CD4-positive, alpha-beta T cell (primary cell): ENCODE results near the gene GMPPA. TPM values are rescaled to one million over a fixed set of nuclear protein-coding genes. Genes with fewer than 3 reads are reported as not detected.

ENCODE experiments used
- ATAC-seq: fragments of 200-7000 bp; cut with Tn5 transposase; one replicate; pipeline ENCODE4 v1.10.0; 2022; ENCODE audit warnings: mild to moderate bottlenecking; ENCODE audit not compliant: poor library complexity
- CTCF ChIA-PET: fragments of 350-600 bp; sonication (Branson Sonifier 250); formaldehyde crosslinking; loops from one replicate; lab custom pipeline; 2021; ENCODE audit warnings: antibody characterized with exemption, inconsistent platforms; lab: Charles Lee
- POLR2A ChIA-PET: fragments of 350-600 bp; sonication (Branson Sonifier 250); formaldehyde crosslinking; loops from one replicate; lab custom pipeline; 2021; ENCODE audit warnings: antibody characterized with exemption, inconsistent platforms; lab: Charles Lee
- DNase-seq, 14 experiments: peaks; one replicate each; pipeline ENCODE4 v3.0.0-alpha.2; 2013 to 2020; ENCODE audit warnings: mixed read lengths in 2 of 14
- H3K27ac ChIP-seq, 2 donors: one replicate each; pipeline versions ENCODE4 v1.5.1 to v1.7.0; 2013; ENCODE audit warnings: low read length in 2 of 2, low read depth in 1 of 2, mild to moderate bottlenecking in 1 of 2
- H3K27me3 ChIP-seq, 2 experiments: 1 replicate in 1 of 2; 2 replicates in 1 of 2; pipeline versions ENCODE4 v1.6.1 to v1.7.0; 2013; ENCODE audit warnings: low read length in 2 of 2, control low read depth in 1 of 2, mild to moderate bottlenecking in 1 of 2, moderate library complexity in 1 of 2; ENCODE audit not compliant: insufficient read depth in 2 of 2, control insufficient read depth in 1 of 2
- H3K36me3 ChIP-seq: one replicate; pipeline ENCODE4 v1.6.1; 2013; ENCODE audit warnings: low read length, control low read depth; ENCODE audit not compliant: insufficient read depth
- H3K4me1 ChIP-seq: one replicate; pipeline ENCODE4 v1.6.1; 2013; ENCODE audit warnings: low read length, control low read depth; ENCODE audit not compliant: insufficient read depth
- H3K4me3 ChIP-seq: one replicate; pipeline ENCODE4 v1.5.1; 2013; ENCODE audit warnings: mild to moderate bottlenecking, low read length, moderate library complexity
- H3K9me3 ChIP-seq, 2 experiments: 1 replicate in 1 of 2; 2 replicates in 1 of 2; pipeline versions ENCODE4 v1.6.1 to v1.7.0; 2013; ENCODE audit warnings: low read length in 2 of 2, mild to moderate bottlenecking in 2 of 2, control low read depth in 1 of 2, moderate library complexity in 1 of 2; ENCODE audit not compliant: control insufficient read depth in 1 of 2, insufficient read depth in 1 of 2
- H3K27ac Mint-ChIP-seq: one replicate; pipeline ENCODE4 v1.8.0; 2020; ENCODE audit warnings: mixed read lengths
- H3K27me3 Mint-ChIP-seq: one replicate; pipeline ENCODE4 v1.8.0; 2021; ENCODE audit warnings: mixed read lengths
- H3K36me3 Mint-ChIP-seq: one replicate; pipeline ENCODE4 v1.8.0; 2021; ENCODE audit warnings: low read depth, mixed read lengths
- H3K4me1 Mint-ChIP-seq: one replicate; pipeline ENCODE4 v1.8.0; 2021; ENCODE audit warnings: low read depth, mixed read lengths
- H3K4me3 Mint-ChIP-seq: one replicate; pipeline ENCODE4 v1.8.0; 2020; ENCODE audit warnings: mild to moderate bottlenecking, mixed read lengths
- H3K9me3 Mint-ChIP-seq: one replicate; pipeline ENCODE4 v1.8.0; 2020; ENCODE audit warnings: mixed read lengths
- CTCF ChIP-seq: fragments of 200-600 bp; IDR thresholded peaks from one replicate; pipeline ENCODE4 v1.8.0; 2022; ENCODE audit warnings: antibody characterized with exemption, mild to moderate bottlenecking
- intact Hi-C, 2 experiments: fragments of 100-400 bp; cut with DNase I in 1 of 2; cut with micrococcal nuclease in 1 of 2; formaldehyde crosslinking; loops; one replicate each; pipeline versions ENCODE4 v1.15.1 to v1.9.0; 2023 to 2025; cut with DNase I, micrococcal nuclease
- total RNA-seq, 174 experiments: library from RNA in 2 of 174; stranded (reverse) in 2 of 174; gene quantifications; one replicate each; pipeline ENCODE4 v1.2.3 and lab custom pipeline; 2021 to 2026

GMPPA gene
- total RNA-seq, 2 experiments from 2014 or later: 13.3 to 14.4 TPM

DNA sequence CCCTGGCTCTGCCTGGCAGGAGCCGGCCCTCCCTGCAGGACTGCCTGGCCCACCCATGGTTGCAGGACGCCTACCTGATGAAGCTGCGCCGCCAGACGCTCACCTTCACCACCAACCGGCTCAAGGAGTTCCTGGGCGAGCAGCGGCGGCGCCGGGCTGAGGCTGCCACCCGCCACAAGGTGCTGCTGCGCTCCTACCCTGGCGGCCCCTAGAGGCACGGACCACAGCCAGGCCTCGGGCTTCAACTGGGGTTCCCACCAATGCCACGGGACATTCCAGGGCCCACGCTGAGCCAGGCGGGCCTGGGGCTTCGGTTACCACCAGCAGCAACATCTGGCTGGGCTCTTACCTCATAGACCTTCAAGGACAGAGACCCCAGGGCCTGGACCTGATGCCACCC lies 6.1 kb upstream of the GMPPA start:
- peaks cover 56 to 62% of the 10 kb centered on the region in 2 experiments for H3K27me3 ChIP-seq
- H3K27ac ChIP-seq: no peak overlapping the region
- intact Hi-C loops: no loop called here
- H3K9me3 ChIP-seq: peaks cover 0 to 11% of the 10 kb centered on the region in 2 experiments
- H3K4me1 Mint-ChIP-seq: peaks cover 10% of the 10 kb centered on the region
- ATAC-seq (no peak), DNase-seq (no peak)
- no peak for TF ChIP-seq CTCF
- peaks cover 72% of the 10 kb centered on the region for H3K27me3 Mint-ChIP-seq
- H3K27ac Mint-ChIP-seq: no peak overlapping the region
- ChIA-PET POLR2A (no interaction called here), CTCF (interaction anchor here (1.2 kb wide), 1 partner anchor 37 kb away, joined by 3 read pairs; no protein-coding TSS in a partner anchor)
- no peak overlapping the region for H3K4me3 Mint-ChIP-seq
- no peak overlapping the region for H3K4me3 ChIP-seq
- H3K36me3 ChIP-seq: no peaks in the 10 kb centered on the region
- H3K4me1 ChIP-seq: peaks cover 20% of the 10 kb centered on the region
- H3K36me3 Mint-ChIP-seq: no peaks in the 10 kb centered on the region
- no peaks in the 10 kb centered on the region for H3K9me3 Mint-ChIP-seq

GRCh38 chr2:219493086-219493485 lies 5.6 kb upstream of the GMPPA start:
- DNase-seq: no peak
- TF ChIP-seq CTCF: no peak
- peaks cover 0 to 11% of the 10 kb centered on the region in 2 experiments for H3K9me3 ChIP-seq
- intact Hi-C loops: no loop called here
- no peaks in the 10 kb centered on the region for H3K36me3 ChIP-seq
- CTCF ChIA-PET: interaction anchor here (0.8 kb wide), 1 partner anchor 37 kb away, joined by 3 read pairs; no protein-coding TSS in a partner anchor
- no peak overlapping the region for H3K4me3 ChIP-seq
- no peaks in the 10 kb centered on the region for H3K9me3 Mint-ChIP-seq
- peaks cover 58 to 64% of the 10 kb centered on the region in 2 experiments for H3K27me3 ChIP-seq
- H3K27ac ChIP-seq: no peak overlapping the region
- no peaks in the 10 kb centered on the region for H3K36me3 Mint-ChIP-seq
- H3K4me3 Mint-ChIP-seq: no peak overlapping the region
- no peak for ATAC-seq
- peaks cover 72% of the 10 kb centered on the region for H3K27me3 Mint-ChIP-seq
- peaks cover 25% of the 10 kb centered on the region for H3K4me1 ChIP-seq
- peaks cover 13% of the 10 kb centered on the region for H3K4me1 Mint-ChIP-seq
- no peak overlapping the region for H3K27ac Mint-ChIP-seq
- POLR2A ChIA-PET: no interaction called here

DNA sequence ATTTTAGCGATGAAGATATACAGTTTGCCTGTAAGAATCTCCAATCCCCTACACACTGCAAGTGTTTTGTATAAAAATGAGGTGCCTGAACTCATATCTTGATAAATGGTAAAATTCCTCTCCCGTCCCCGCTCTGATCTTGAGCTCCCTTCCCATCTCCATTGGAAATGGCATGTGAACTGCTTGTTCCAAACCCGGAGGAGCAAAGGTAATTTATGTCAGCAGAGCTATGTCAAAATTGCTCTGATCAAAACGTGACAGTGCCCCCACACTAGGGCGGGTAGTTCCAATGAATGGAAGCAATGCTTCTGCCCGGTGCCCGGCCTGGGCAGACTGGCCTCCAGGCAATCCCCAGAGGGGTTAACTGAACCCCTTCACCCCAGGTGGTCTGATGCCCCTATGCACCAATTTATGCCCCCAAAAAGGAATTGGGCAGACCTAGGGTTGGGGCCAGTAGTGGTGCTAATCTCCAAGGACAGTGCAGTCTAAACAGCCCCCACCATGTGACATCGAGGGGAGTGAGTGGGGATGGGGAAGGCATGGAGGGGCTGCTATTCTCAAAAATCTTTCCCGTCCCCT lies 3.6 kb upstream of the GMPPA start:
- DNase-seq: no peak
- H3K9me3 Mint-ChIP-seq: no peaks in the 10 kb centered on the region
- intact Hi-C loops: loop anchor here (1.0 kb wide), 1 partner anchor 35 kb away; no protein-coding TSS in a partner anchor
- Histone ChIP-seq H3K27ac (no peak overlapping the region), H3K4me1 (peaks cover 42% of the 10 kb centered on the region), H3K9me3 (peaks cover 0 to 11% of the 10 kb centered on the region in 2 experiments), H3K4me3 (no peak overlapping the region), H3K36me3 (no peaks in the 10 kb centered on the region), H3K27me3 (peaks cover 56 to 58% of the 10 kb centered on the region in 2 experiments)
- H3K27ac Mint-ChIP-seq: no peak overlapping the region
- H3K4me1 Mint-ChIP-seq: peaks cover 33% of the 10 kb centered on the region
- CTCF ChIA-PET: interaction anchor here (0.8 to 3.2 kb wide), 2 partner anchors 35 to 61 kb away, joined by 3 to 29 read pairs; no protein-coding TSS in a partner anchor
- TF ChIP-seq CTCF: no peak
- peaks cover 75% of the 10 kb centered on the region for H3K27me3 Mint-ChIP-seq
- POLR2A ChIA-PET: interaction anchor here (1.0 kb wide), 1 partner anchor 11 kb away, joined by 3 read pairs; no protein-coding TSS in a partner anchor
- ATAC-seq: no peak
- H3K4me3 Mint-ChIP-seq: no peak overlapping the region
- peaks cover 13% of the 10 kb centered on the region for H3K36me3 Mint-ChIP-seq
